RWPE1 (cell line): ENCODE results near the gene DNAJC30.

Experiments used
- CTCF ChIA-PET: fragments of 350-600 bp; sonication (Branson Sonifier 250); formaldehyde crosslinking; extraction: SDS; loops from one replicate; lab custom pipeline; 2021; lab: Yijun Ruan, JAX
- POLR2A ChIA-PET: fragments of 400-600 bp; formaldehyde crosslinking; extraction: SDS; loops from one replicate; lab custom pipeline; 2020; ENCODE audit warnings: antibody characterized with exemption; ENCODE audit not compliant: low non-redundant PET; lab: Yijun Ruan, JAX
- DNase-seq: peaks from one replicate; pipeline ENCODE4 v3.0.0; 2012; ENCODE audit warnings: low spot score
- H3K27ac ChIP-seq: fragments of 450-650 bp; 2 replicates; pipeline ENCODE4 v1.5.1; 2017
- TF ChIP-seq, protein P1 (sequence below): fragments of 450-650 bp; conservative IDR thresholded peaks from 2 replicates; pipeline ENCODE4 v1.5.1; 2017; ENCODE audit warnings: low read depth, mild to moderate bottlenecking

The DNAJC30 gene

GRCh38 chr7:73704640-73705550 is 21.6 kb upstream of the DNAJC30 start:
- H3K27ac ChIP-seq, result peak overlapping the region; percentile 90
- TF ChIP-seq, protein P1, sequence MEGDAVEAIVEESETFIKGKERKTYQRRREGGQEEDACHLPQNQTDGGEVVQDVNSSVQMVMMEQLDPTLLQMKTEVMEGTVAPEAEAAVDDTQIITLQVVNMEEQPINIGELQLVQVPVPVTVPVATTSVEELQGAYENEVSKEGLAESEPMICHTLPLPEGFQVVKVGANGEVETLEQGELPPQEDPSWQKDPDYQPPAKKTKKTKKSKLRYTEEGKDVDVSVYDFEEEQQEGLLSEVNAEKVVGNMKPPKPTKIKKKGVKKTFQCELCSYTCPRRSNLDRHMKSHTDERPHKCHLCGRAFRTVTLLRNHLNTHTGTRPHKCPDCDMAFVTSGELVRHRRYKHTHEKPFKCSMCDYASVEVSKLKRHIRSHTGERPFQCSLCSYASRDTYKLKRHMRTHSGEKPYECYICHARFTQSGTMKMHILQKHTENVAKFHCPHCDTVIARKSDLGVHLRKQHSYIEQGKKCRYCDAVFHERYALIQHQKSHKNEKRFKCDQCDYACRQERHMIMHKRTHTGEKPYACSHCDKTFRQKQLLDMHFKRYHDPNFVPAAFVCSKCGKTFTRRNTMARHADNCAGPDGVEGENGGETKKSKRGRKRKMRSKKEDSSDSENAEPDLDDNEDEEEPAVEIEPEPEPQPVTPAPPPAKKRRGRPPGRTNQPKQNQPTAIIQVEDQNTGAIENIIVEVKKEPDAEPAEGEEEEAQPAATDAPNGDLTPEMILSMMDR, result no peak
- CTCF ChIA-PET, result interaction anchor here (0.6 to 1.2 kb wide), 5 partner anchors 13 to 335 kb away, joined by 3 to 4 read pairs (median 3); no protein-coding TSS in a partner anchor
- peak; percentile 67 for DNase-seq
- POLR2A ChIA-PET, result no interaction called here

DNA sequence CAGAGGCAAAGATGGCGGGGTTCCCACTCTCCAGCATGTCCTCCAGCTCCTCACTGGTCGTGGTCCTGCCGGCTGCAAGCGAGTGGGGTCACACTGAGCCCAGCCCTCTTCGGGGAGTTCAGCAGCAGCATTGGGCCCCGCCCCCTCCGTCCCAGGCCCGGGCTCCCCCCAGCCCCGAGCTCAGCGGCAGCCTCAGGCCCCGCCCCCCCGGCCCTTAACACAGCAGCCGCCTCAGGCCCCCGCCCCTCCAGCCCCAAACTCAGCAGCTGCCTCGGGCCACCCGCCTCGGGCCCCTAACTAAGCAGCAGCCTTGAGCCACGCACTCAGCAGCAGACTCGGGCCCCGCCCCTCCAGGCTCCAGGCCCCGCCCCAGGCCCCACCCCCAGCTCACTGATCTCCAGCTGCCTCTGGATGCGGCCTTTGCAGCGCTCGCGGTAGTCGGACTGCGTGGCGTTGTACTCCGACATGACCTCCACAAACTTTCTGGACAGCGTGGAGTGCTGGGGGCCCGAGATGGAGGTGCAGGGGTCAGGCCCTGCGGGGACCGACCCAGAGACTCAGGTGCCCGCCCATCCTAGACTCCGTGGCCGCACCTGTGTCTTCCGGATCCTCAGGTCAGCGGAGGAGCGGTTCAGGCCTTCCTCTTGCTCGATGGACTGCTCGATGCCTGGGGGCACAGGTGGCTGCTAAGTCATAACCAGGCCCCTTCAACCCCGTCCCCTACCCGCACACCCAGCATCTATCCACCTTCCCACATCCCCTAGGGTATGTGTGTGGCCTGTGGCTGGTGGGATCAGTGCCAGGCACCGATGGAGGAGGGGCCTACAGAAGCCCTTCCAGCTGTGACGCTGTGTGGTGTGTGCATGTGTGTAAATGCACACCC is 20.7 kb upstream of the DNAJC30 start:
- TF ChIP-seq, protein P1, result no peak
- POLR2A ChIA-PET, result no interaction called here
- peak overlapping the region; percentile 90 for H3K27ac ChIP-seq

DNA sequence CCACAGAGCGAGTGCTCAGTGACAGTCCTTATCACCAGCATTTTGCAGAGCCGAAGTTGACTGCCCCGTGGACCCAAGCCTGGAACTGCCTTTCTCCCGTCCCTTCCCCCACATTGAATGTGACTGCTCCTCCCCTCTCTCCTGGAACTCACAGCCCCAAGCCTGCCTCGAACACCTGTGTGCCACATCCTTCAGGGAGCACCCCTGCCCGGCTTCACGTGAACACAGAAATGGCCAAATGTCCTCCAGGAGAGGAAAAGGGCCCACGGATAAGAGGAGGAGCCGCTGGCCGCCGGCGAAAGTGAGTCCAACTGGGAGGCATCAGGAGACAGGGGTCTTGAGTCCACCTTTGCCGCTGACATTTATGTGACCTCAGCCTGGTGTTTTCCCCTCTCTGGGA is 20.0 kb upstream of the DNAJC30 start:
- TF ChIP-seq, protein P1, result no peak
- ChIA-PET CTCF (interaction anchor here (0.6 to 1.2 kb wide), 2 partner anchors 25 to 108 kb away, joined by 4 read pairs; no protein-coding TSS in a partner anchor), POLR2A (no interaction called here)
- H3K27ac ChIP-seq, result peak overlapping the region; percentile 90
- no peak for DNase-seq

More for the DNA sequence above, 20.7 kb upstream of the DNAJC30 start:
- CTCF ChIA-PET, result interaction anchor here (0.6 to 1.2 kb wide), 4 partner anchors 24 to 336 kb away, joined by 3 to 4 read pairs (median 4); no protein-coding TSS in a partner anchor
- no peak for DNase-seq

GRCh38 chr7:73702665-73703064 is 19.4 kb upstream of the DNAJC30 start:
- ChIA-PET POLR2A (no interaction called here), CTCF (interaction anchor here (0.9 to 1.2 kb wide), 2 partner anchors 23 to 25 kb away, joined by 3 to 4 read pairs; no protein-coding TSS in a partner anchor)
- no peak for DNase-seq
- TF ChIP-seq, protein P1, result no peak
- peak overlapping the region; percentile 90 for H3K27ac ChIP-seq

DNA sequence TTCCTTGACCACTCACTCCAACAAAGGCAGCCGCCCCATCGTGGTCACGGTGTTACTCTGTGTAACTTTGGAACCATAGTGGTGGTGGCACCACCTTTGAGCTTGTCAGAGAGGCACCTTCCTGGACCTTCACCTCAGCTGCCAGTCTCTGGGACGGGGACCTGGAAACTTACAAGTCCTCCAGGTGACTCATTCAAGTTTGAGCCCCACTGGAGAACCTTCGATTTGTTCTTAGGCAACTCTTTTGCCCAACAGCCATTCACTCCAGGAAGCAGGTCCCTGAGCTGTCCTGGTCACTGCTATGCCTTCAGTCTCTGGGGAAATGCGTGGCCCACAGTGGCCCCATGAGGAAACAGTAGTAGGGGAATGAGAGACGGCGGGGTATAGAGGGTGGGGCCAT is 19.0 kb upstream of the DNAJC30 start:
- no peak for DNase-seq
- ChIA-PET POLR2A (no interaction called here), CTCF (interaction anchor here (0.7 to 0.9 kb wide), 2 partner anchors 9 to 23 kb away, joined by 3 read pairs; no protein-coding TSS in a partner anchor)
- TF ChIP-seq, protein P1, result no peak
- H3K27ac ChIP-seq, result peak overlapping the region; percentile 90
